H1 (cell line): Measurements from ENCODE around the gene IGBP1. TPM values are rescaled to one million over a fixed set of nuclear protein-coding genes. Genes with fewer than 3 reads are reported as not detected.

Experiments used
- BCL11A ChIP-seq, 2 experiments: IDR thresholded peaks; one replicate each; pipeline ENCODE4 v1.6.1; 2011; ENCODE audit warnings: low read depth in 2 of 2, low read length in 2 of 2, mild to moderate bottlenecking in 2 of 2
- polyA plus RNA-seq, 7 experiments: library from polyadenylated mRNA; depleted of rRNA in 3 of 7; stranded (reverse) in 5 of 7; unstranded in 2 of 7; fragments of >200 nt in 5 of 7; fragments of 200-250 nt in 2 of 7; gene quantifications; 1 replicate in 5 of 7; 2 replicates in 1 of 7; 4 replicates in 1 of 7; pipeline versions ENCODE4 v1.2.1 to v1.2.3, GENCODE V29; 2011 to 2013; ENCODE audit warnings: missing spikeins in 2 of 7, mixed read lengths in 2 of 7
- total RNA-seq: library from RNA; stranded (reverse); fragmentation: NEBNext Ultra II Directional; extraction: Animal tissue kit (Norgen Biotek cat#: 25700); gene quantifications from 2 replicates; pipeline ENCODE4 v1.2.1, GENCODE V29; 2021

Gene IGBP1
- total and polyA plus RNA-seq, 2 of the 8 experiments (the other 6 are each of a cell fraction or from before 2014, with no cell fraction given) = 41.3 to 45.4 TPM

- no peak for TF ChIP-seq BCL11A (IDR thresholded peaks at IDR 0.05; ENCODE audit: low read depth in 2 of 2, low read length in 2 of 2)
Measured at GRCh38 chrX:70172964-70173363, 39.7 kb downstream of the IGBP1 start (continued).
